Sigmoid colon (tissue), 7 donors: ENCODE data around the gene ZFYVE21. TPM values are rescaled to one million over a fixed set of nuclear protein-coding genes. Genes with fewer than 3 reads are reported as not detected.

Experiments used
- DNase-seq: peaks from one replicate; pipeline ENCODE4 v3.0.0-alpha.2; 2019
- H3K27ac ChIP-seq, 4 donors: fragments of 200-600 bp; sonication (generic); one replicate each; pipeline ENCODE4 v1.5.1; 2016 to 2019; ENCODE audit warnings: mild to moderate bottlenecking in 1 of 4
- H3K27me3 ChIP-seq, 3 donors: fragments of 200-600 bp; sonication (generic); one replicate each; pipeline ENCODE4 v1.5.1; 2019; ENCODE audit warnings: mild to moderate bottlenecking in 1 of 3
- H3K36me3 ChIP-seq, 4 donors: fragments of 200-600 bp; sonication (generic); one replicate each; pipeline ENCODE4 v1.5.1; 2016 to 2019
- H3K4me1 ChIP-seq, 4 donors: fragments of 200-600 bp; sonication (generic); one replicate each; pipeline ENCODE4 v1.5.1; 2017 to 2019
- H3K4me3 ChIP-seq, 4 donors: fragments of 200-600 bp; sonication (generic); one replicate each; pipeline ENCODE4 v1.5.1; 2017 to 2019; ENCODE audit warnings: mild to moderate bottlenecking in 2 of 4, moderate library complexity in 1 of 4
- H3K9me3 ChIP-seq, 4 donors: fragments of 200-600 bp in 3 of 4; sonication (generic) in 3 of 4; one replicate each; pipeline versions ENCODE4 v1.5.1 to v1.6.1; 2013 to 2019
- CTCF ChIP-seq, 4 experiments: fragments of 450-650 bp in 3 of 4; fragments of 200-600 bp in 1 of 4; IDR thresholded peaks; one replicate each; pipeline ENCODE4 v1.5.1; 2016 to 2019; ENCODE audit warnings: antibody characterized with exemption in 4 of 4, mild to moderate bottlenecking in 3 of 4, moderate library complexity in 2 of 4
- EP300 ChIP-seq, 4 donors: sonication (generic); formaldehyde crosslinking; IDR thresholded peaks; one replicate each; pipeline ENCODE4 v1.6.1; 2017; ENCODE audit warnings: antibody characterized with exemption in 4 of 4
- POLR2A ChIP-seq, 2 donors: fragments of 450-650 bp; IDR thresholded peaks; one replicate each; pipeline ENCODE4 v1.6.1; 2016; ENCODE audit warnings: antibody characterized with exemption in 2 of 2, mild to moderate bottlenecking in 2 of 2, moderate library complexity in 2 of 2
- POLR2AphosphoS5 ChIP-seq, 4 donors: sonication (generic); formaldehyde crosslinking; IDR thresholded peaks; one replicate each; pipeline ENCODE4 v1.6.1; 2017; ENCODE audit warnings: antibody characterized with exemption in 4 of 4
- WGBS, 2 donors: extraction: QIAGEN DNeasy Blood & Tissue Kit; methylation state at CpG; one replicate each; pipeline ENCODE4 v1.1.7; 2013; 5-methylcytosine and 5-hydroxymethylcytosine counted together
- intact Hi-C: fragments of 100-400 bp; cut with DNase I; formaldehyde crosslinking; loops from one replicate; pipeline ENCODE4 v1.15.1; 2023
- polyA plus RNA-seq, 3 donors: library from polyadenylated mRNA; stranded (reverse); fragments of 200-250 nt; gene quantifications; one replicate each; pipeline ENCODE4 v1.2.3, GENCODE V29; 2013
- total RNA-seq, 4 donors: library from RNA; depleted of rRNA; stranded (reverse); fragments of >200 nt; gene quantifications; one replicate each; pipeline ENCODE4 v1.1.0, GENCODE V29; 2016
- donor health status: healthy with polysubstance abuse.
- donor health status: Bipolar disorder and iron deficiency.
- donor health status: healthy.

ZFYVE21 gene
- total and polyA plus RNA-seq, 7 donors: 41.7 to 106 (median 86.3) TPM

DNA sequence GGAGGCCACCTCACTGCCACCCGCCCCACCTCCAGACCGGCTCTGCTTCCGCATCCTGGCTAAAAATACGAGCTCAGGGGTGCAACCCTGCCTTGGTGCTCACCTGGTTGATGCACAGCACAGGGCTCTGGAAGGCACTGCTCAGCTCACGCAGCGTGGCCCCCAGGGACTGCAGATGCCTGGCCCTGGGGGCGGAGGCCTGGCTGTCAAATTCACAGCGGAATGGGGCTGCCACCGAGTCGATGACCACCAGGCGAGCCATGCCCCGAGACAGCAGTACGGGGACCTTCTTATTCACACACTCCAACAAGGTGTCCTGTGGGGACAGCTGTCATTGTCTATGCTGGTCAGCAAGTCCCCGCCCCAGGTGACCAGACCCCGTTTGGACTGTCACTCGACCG is 16.3 kb upstream of the ZFYVE21 start:
- H3K9me3 ChIP-seq: no peaks in the 10 kb centered on the region
- peaks cover 0 to 49% (median 41%) of the 10 kb centered on the region in 4 donors for H3K4me1 ChIP-seq
- H3K4me3 ChIP-seq: no peak overlapping the region
- TF ChIP-seq CTCF (IDR thresholded peaks at IDR 0.05) (no peak), EP300 (IDR thresholded peaks at IDR 0.05) (no peak), POLR2A (IDR thresholded peaks at IDR 0.05) (no peak)
- H3K36me3 ChIP-seq: peaks cover 0 to 73% (median 31%) of the 10 kb centered on the region in 4 donors
- WGBS, 2 donors: 89 to 94% methylated on average over 17 of the region's 17 CpGs
- intact Hi-C loops: loop anchor here (5.0 kb wide), 1 partner anchor 127 kb away; no protein-coding TSS in a partner anchor
- peak overlapping the region in 1 of 4 donors; percentile 81 for H3K27ac ChIP-seq
- DNase-seq: no peak
- no peaks in the 10 kb centered on the region for H3K27me3 ChIP-seq

- 79 to 90% methylated on average over 25 of the region's 25 CpGs for WGBS, 2 donors
- peaks cover 0 to 75% (median 29%) of the 10 kb centered on the region in 4 donors for H3K36me3 ChIP-seq
- H3K4me1 ChIP-seq: peaks cover 0 to 44% (median 40%) of the 10 kb centered on the region in 4 donors
- no peak for DNase-seq
- TF ChIP-seq POLR2A (IDR thresholded peaks at IDR 0.05) (no peak), POLR2AphosphoS5 (IDR thresholded peaks at IDR 0.05) (peak in 1 of 4 donors; percentile 3)
- H3K27ac ChIP-seq: peak overlapping the region in 2 of 4 donors; percentile 37 to 41
- H3K9me3 ChIP-seq: no peaks in the 10 kb centered on the region
- intact Hi-C loops: loop anchor here (5.0 kb wide), 1 partner anchor 128 kb away; no protein-coding TSS in a partner anchor
- no peaks in the 10 kb centered on the region for H3K27me3 ChIP-seq
- H3K4me3 ChIP-seq: no peak overlapping the region
Measured at GRCh38 chr14:103699901-103700752, 15.5 kb upstream of the ZFYVE21 start.

GRCh38 chr14:103700753-103701490 is 14.7 kb upstream of the ZFYVE21 start:
- Histone ChIP-seq H3K4me3 (no peak overlapping the region), H3K9me3 (no peaks in the 10 kb centered on the region), H3K36me3 (peaks cover 0 to 75% (median 29%) of the 10 kb centered on the region in 4 donors), H3K27me3 (no peaks in the 10 kb centered on the region), H3K4me1 (peaks cover 0 to 36% (median 34%) of the 10 kb centered on the region in 4 donors), H3K27ac (no peak overlapping the region)
- DNase-seq: no peak
- TF ChIP-seq EP300 (IDR thresholded peaks at IDR 0.05) (no peak), POLR2A (IDR thresholded peaks at IDR 0.05) (no peak), POLR2AphosphoS5 (IDR thresholded peaks at IDR 0.05) (no peak), CTCF (IDR thresholded peaks at IDR 0.05) (no peak)
- 86 to 93% methylated on average over 21 of the region's 21 CpGs for WGBS, 2 donors
- intact Hi-C loops: no loop called here

GRCh38 chr14:103702095-103702494 is 13.5 kb upstream of the ZFYVE21 start:
- intact Hi-C loops: no loop called here
- H3K36me3 ChIP-seq: peaks cover 0 to 81% (median 32%) of the 10 kb centered on the region in 4 donors
- 88 to 95% methylated on average over 5 of the region's 5 CpGs for WGBS, 2 donors

More at GRCh38 chr14:103702095-103702494, 13.5 kb upstream of the ZFYVE21 start:
- no peak for DNase-seq
- peaks cover 0 to 25% (median 22%) of the 10 kb centered on the region in 4 donors for H3K4me1 ChIP-seq
- no peak overlapping the region for H3K4me3 ChIP-seq
- no peaks in the 10 kb centered on the region for H3K27me3 ChIP-seq
- H3K27ac ChIP-seq: no peak overlapping the region
- TF ChIP-seq POLR2AphosphoS5 (IDR thresholded peaks at IDR 0.05) (no peak), POLR2A (IDR thresholded peaks at IDR 0.05) (no peak), EP300 (IDR thresholded peaks at IDR 0.05) (no peak), CTCF (IDR thresholded peaks at IDR 0.05) (no peak)
- H3K9me3 ChIP-seq: no peaks in the 10 kb centered on the region
